Measurements from ENCODE around the gene BST1. TPM values are rescaled to one million over a fixed set of nuclear protein-coding genes. Genes with fewer than 3 reads are reported as not detected.

BST1 gene
- total RNA-seq, 1 experiment from 2014 or later = 0.56 TPM

- no peak for DNase-seq (ENCODE audit: low spot score)
Observed at GRCh38 chr4:15676039-15676438, 26.8 kb upstream of the BST1 start.

- no peak for DNase-seq (ENCODE audit: low spot score)
Observed at GRCh38 chr4:15676899-15677298, 26.0 kb upstream of the BST1 start.

GRCh38 chr4:15677507-15677988 lies 25.3 kb upstream of the BST1 start:
- DNase-seq (ENCODE audit: low spot score) = peak; percentile 89

- no peak for DNase-seq (ENCODE audit: low spot score)
Observed at GRCh38 chr4:15681067-15681371, 21.8 kb upstream of the BST1 start.

- peak; percentile 99 for DNase-seq (ENCODE audit: low spot score)
Observed at GRCh38 chr4:15681372-15682241, 21.3 kb upstream of the BST1 start, which contains the start of gene FAM200B. FAM200B (plus strand) TSS chr4:15681827; CDS start chr4:15686978, 5,151 bp downstream.

- no peak for DNase-seq (ENCODE audit: low spot score)
Observed at GRCh38 chr4:15682242-15683142, 20.4 kb upstream of the BST1 start.

GRCh38 chr4:15683143-15683495 lies 19.7 kb upstream of the BST1 start:
- DNase-seq (ENCODE audit: low spot score) = no peak

GRCh38 chr4:15684498-15684897 lies 18.4 kb upstream of the BST1 start:
- no peak for DNase-seq (ENCODE audit: low spot score)

GRCh38 chr4:15688051-15688450 lies 14.8 kb upstream of the BST1 start:
- no peak for DNase-seq (ENCODE audit: low spot score)

- DNase-seq (ENCODE audit: low spot score) = no peak
Observed at GRCh38 chr4:15689540-15689939, 13.3 kb upstream of the BST1 start.

- peak; percentile 72 for DNase-seq (ENCODE audit: low spot score)
Observed at GRCh38 chr4:15690020-15690809, 12.7 kb upstream of the BST1 start.

GRCh38 chr4:15691346-15692135 lies 11.3 kb upstream of the BST1 start:
- no peak for DNase-seq (ENCODE audit: low spot score)

GRCh38 chr4:15692602-15693001 lies 10.3 kb upstream of the BST1 start:
- no peak for DNase-seq (ENCODE audit: low spot score)

GRCh38 chr4:15694431-15694830 lies 8.4 kb upstream of the BST1 start:
- no peak for DNase-seq (ENCODE audit: low spot score)

- peak; percentile 99 for DNase-seq (ENCODE audit: low spot score)
Observed at GRCh38 chr4:15695240-15695699, 7.6 kb upstream of the BST1 start.

GRCh38 chr4:15695729-15696128 lies 7.1 kb upstream of the BST1 start:
- no peak for DNase-seq (ENCODE audit: low spot score)

GRCh38 chr4:15696866-15697265 lies 6.0 kb upstream of the BST1 start:
- DNase-seq (ENCODE audit: low spot score) = no peak

- DNase-seq (ENCODE audit: low spot score) = no peak
Observed at GRCh38 chr4:15703439-15703838, 574 bp downstream of the BST1 start.

- DNase-seq (ENCODE audit: low spot score) = no peak
Observed at GRCh38 chr4:15704129-15704528, 1.3 kb downstream of the BST1 start.

- DNase-seq (ENCODE audit: low spot score) = no peak
Observed at GRCh38 chr4:15706646-15707362, 3.9 kb downstream of the BST1 start.

Data from H4 (cell line).